ENCODE results near the gene RNPS1. TPM values are rescaled to one million over a fixed set of nuclear protein-coding genes. Genes with fewer than 3 reads are reported as not detected.

Gene RNPS1
- total RNA-seq, 4 donors from 2014 or later = 93.0 to 125 (median 114) TPM

GRCh38 chr16:2210009-2210332, 58.0 kb downstream of the RNPS1 start:
- intact Hi-C loops (cut with DNase I) = no loop called here
- Histone ChIP-seq H3K9me3 (no peaks in the 10 kb centered on the region), H3K27ac (no peak overlapping the region), H3K4me3 (no peak overlapping the region), H3K4me1 (peaks cover 33 to 49% (median 42%) of the 10 kb centered on the region in 3 donors), H3K27me3 (no peaks in the 10 kb centered on the region), H3K36me3 (peaks cover 14 to 43% (median 25%) of the 10 kb centered on the region in 3 donors)
- WGBS, 2 donors = 87% methylated on average over 11 of the region's 17 CpGs; no CpG with 5 or more reads in 1 of the 2 donors
- TF ChIP-seq CTCF (IDR thresholded peaks at IDR 0.05) (no peak), POLR2A (IDR thresholded peaks at IDR 0.05) (no peak)
- DNase-seq = no peak

- no peak for DNase-seq
- TF ChIP-seq POLR2A (IDR thresholded peaks at IDR 0.05) (no peak), CTCF (IDR thresholded peaks at IDR 0.05) (no peak)
- Histone ChIP-seq H3K36me3 (peaks cover 14 to 43% (median 25%) of the 10 kb centered on the region in 3 donors), H3K27me3 (no peaks in the 10 kb centered on the region), H3K27ac (no peak overlapping the region), H3K4me1 (peaks cover 33 to 54% (median 47%) of the 10 kb centered on the region in 3 donors), H3K9me3 (no peaks in the 10 kb centered on the region), H3K4me3 (no peak overlapping the region)
- intact Hi-C loops (cut with DNase I) = no loop called here
- 100% methylated on average over 4 of the region's 29 CpGs; no CpG with 5 or more reads in 1 of the 2 donors for WGBS, 2 donors
Measured at GRCh38 chr16:2209258-2210008, 58.5 kb downstream of the RNPS1 start.

- Histone ChIP-seq H3K9me3 (no peaks in the 10 kb centered on the region), H3K27me3 (no peaks in the 10 kb centered on the region), H3K27ac (no peak overlapping the region), H3K4me1 (peaks cover 30 to 47% (median 41%) of the 10 kb centered on the region in 3 donors), H3K4me3 (no peak overlapping the region), H3K36me3 (peaks cover 14 to 43% (median 25%) of the 10 kb centered on the region in 3 donors)
- WGBS, 2 donors = 80 to 100% methylated on average over 2 to 3 of the region's 9 CpGs
- intact Hi-C loops (cut with DNase I) = no loop called here
- TF ChIP-seq POLR2A (IDR thresholded peaks at IDR 0.05) (no peak), CTCF (IDR thresholded peaks at IDR 0.05) (no peak)
- DNase-seq = no peak
Measured at GRCh38 chr16:2208772-2209171, 59.2 kb downstream of the RNPS1 start.

- no peak for DNase-seq
- TF ChIP-seq POLR2A (IDR thresholded peaks at IDR 0.05) (no peak), CTCF (IDR thresholded peaks at IDR 0.05) (no peak)
- Histone ChIP-seq H3K36me3 (peaks cover 14 to 43% (median 25%) of the 10 kb centered on the region in 3 donors), H3K9me3 (no peaks in the 10 kb centered on the region), H3K4me3 (no peak overlapping the region), H3K27ac (no peak overlapping the region), H3K4me1 (peaks cover 25 to 42% (median 36%) of the 10 kb centered on the region in 3 donors), H3K27me3 (no peaks in the 10 kb centered on the region)
- WGBS, 2 donors = 78 to 89% methylated on average over 5 to 9 of the region's 23 CpGs
- intact Hi-C loops (cut with DNase I) = no loop called here
Measured at GRCh38 chr16:2208308-2208707, 59.6 kb downstream of the RNPS1 start.

- TF ChIP-seq CTCF (IDR thresholded peaks at IDR 0.05) (no peak), POLR2A (IDR thresholded peaks at IDR 0.05) (no peak)
- 89 to 96% methylated on average over 3 of the region's 9 CpGs for WGBS, 2 donors
- intact Hi-C loops (cut with DNase I) = no loop called here
- Histone ChIP-seq H3K36me3 (peaks cover 14 to 43% (median 25%) of the 10 kb centered on the region in 3 donors), H3K4me3 (no peak overlapping the region), H3K27ac (no peak overlapping the region), H3K4me1 (peaks cover 21 to 38% (median 32%) of the 10 kb centered on the region in 3 donors), H3K9me3 (no peaks in the 10 kb centered on the region), H3K27me3 (no peaks in the 10 kb centered on the region)
- DNase-seq = no peak
Measured at GRCh38 chr16:2207872-2208271, 60.1 kb downstream of the RNPS1 start.
